Stimulated activated CD8-positive, alpha-beta memory T cell treated with anti-CD3 and anti-CD28 coated beads, Interleukin-2, amount 100 ng/mL, for 48 hours (primary cell): ENCODE measurements around the gene WDFY4.

Experiments
- DNase-seq, 2 donors: peaks; one replicate each; pipeline ENCODE4 v3.0.0-alpha.2; 2020; ENCODE audit warnings: low read depth in 2 of 2

The WDFY4 gene

GRCh38 chr10:48878091-48878490, 193.4 kb downstream of the WDFY4 start:
- no peak for DNase-seq

DNA sequence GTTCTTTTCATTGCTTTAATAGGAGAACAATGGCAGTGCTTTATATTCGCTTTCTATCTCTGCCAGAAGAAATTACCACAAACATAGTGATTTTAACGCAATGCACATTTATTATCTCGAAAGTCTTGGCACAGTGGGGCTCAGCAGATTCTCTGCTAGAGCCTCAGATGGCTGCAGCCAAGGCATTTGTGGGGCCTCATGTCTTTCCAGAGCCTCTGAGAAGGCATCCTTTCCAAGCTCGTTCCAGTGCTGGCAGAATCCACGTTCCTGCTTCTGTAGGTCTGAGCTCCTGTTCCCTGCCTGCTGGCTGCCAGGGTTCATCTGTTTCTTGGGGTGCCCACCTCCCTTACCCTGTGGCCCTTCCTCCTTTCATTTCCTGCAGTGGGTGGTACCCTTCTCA, 194.8 kb downstream of the WDFY4 start:
- DNase-seq: no peak

GRCh38 chr10:48880016-48880705, 195.5 kb downstream of the WDFY4 start:
- no peak for DNase-seq

- no peak for DNase-seq
Measured at GRCh38 chr10:48881937-48882336, 197.3 kb downstream of the WDFY4 start.

- DNase-seq: no peak
Measured at GRCh38 chr10:48882881-48883280, 198.2 kb downstream of the WDFY4 start.

GRCh38 chr10:48883701-48884100, 199.0 kb downstream of the WDFY4 start:
- DNase-seq: no peak

GRCh38 chr10:48884179-48885045, 199.7 kb downstream of the WDFY4 start:
- no peak for DNase-seq

GRCh38 chr10:48885376-48885775, 200.7 kb downstream of the WDFY4 start:
- no peak for DNase-seq

GRCh38 chr10:48887982-48888381, 203.3 kb downstream of the WDFY4 start:
- DNase-seq: no peak

DNA sequence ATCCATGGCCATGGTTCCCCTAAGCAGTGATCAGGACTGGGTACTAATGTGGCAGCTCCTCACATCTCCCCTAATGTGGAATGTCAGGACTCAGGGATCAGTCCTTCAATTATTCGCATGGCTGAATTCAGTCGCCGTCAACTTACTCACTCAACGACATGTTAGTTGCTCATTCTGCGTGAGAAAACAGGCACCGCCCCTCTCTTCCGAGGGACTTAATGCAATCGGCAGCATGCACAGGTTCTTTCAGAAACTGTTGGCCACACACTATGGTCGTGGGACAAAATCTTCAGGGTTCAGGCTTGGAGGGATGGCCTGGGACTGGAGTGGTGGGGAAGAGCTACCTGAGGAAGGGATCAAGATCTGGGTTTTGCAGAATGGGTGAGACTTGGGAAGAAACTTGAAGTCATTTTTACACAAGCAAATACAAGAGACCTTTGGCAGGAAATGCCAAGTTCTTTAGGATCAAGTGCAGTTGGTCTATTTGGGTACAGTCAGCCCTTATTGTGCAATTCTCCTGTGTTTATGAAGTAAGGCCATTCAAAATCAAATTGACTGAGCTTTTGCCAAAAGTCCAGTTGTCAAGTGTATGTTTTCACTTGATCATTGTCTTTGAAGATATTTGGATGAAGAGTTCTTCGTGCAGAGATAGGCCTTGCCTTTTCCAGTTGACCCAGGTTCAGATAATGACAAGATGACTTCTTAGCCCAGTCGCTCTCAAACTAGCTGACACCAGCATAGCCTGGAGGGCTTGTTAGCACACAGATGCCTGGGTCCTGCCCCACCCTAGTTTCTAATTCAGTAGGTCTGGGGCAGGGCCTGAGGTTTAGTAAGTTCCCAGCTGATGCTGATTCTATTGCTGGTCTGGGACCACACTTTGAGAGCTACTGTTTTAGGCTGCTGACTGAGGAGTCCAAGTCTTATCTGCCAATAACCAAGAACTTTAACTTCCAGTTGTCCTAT, 206.5 kb downstream of the WDFY4 start:
- no peak for DNase-seq

GRCh38 chr10:48894911-48895802, 210.5 kb downstream of the WDFY4 start:
- DNase-seq: no peak

DNA sequence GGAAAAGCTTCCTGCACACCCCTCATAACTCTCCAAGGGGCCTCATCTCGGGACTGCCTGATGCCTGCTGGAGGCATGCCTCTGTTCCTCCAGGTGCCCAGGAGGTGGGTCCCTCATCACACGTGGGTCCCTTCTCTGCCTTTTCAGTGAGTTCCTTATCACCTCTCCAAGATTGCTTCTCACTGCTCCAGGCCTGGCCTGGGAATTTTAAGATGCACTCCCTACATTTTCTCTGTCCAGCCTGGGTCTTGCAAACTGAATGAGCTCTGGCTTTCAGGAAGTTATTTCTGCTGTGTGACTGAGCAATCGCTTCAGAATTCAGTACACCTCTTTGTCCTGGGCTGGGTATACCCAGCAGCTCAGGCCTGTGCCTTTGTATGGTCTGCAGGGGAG, 211.1 kb downstream of the WDFY4 start:
- no peak for DNase-seq

GRCh38 chr10:48896756-48897440, 212.2 kb downstream of the WDFY4 start:
- no peak for DNase-seq

GRCh38 chr10:48897441-48897790, 212.7 kb downstream of the WDFY4 start:
- no peak for DNase-seq

- DNase-seq: no peak
Measured at GRCh38 chr10:48898426-48898825, 213.8 kb downstream of the WDFY4 start.

DNA sequence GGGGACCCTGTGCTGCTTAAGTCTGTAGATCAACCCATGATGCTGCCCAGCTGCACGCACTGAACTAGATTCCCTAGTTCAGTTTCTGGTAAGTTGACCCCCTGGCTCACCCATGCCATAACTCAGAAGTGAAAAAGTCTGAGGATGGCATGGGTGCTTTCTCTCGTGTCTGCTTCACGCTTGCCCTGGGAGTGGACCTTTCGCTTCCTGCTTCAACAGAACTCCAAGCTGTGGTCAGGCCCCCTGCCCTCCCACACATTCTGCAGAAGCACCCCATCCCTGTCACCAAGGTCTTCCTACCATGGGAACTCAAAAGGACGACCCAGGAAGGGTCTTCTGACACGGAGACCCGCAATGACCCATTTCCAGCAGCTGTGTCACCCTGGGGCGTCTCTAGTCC, 215.1 kb downstream of the WDFY4 start:
- DNase-seq: no peak

- DNase-seq: no peak
Measured at GRCh38 chr10:48900371-48900801, 215.7 kb downstream of the WDFY4 start.

DNA sequence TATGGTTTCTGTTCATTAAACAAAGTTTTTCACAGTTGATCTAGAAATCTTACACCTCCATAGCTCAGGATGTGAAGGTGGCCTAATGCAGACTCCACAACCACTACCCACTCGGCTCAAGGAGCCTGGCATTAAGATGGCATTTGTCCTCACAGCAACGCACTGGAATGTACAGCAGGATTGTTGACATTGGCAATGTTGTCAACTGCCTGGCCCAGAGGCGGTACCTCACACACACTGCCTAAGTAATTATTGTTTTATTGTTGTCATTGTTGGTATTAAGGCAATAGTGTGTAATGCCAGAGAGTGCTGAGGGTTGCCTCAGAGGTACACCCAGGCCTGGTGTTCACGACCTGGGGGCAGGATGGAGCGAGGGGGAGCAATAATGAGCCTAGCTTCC, 216.6 kb downstream of the WDFY4 start:
- DNase-seq: no peak

DNA sequence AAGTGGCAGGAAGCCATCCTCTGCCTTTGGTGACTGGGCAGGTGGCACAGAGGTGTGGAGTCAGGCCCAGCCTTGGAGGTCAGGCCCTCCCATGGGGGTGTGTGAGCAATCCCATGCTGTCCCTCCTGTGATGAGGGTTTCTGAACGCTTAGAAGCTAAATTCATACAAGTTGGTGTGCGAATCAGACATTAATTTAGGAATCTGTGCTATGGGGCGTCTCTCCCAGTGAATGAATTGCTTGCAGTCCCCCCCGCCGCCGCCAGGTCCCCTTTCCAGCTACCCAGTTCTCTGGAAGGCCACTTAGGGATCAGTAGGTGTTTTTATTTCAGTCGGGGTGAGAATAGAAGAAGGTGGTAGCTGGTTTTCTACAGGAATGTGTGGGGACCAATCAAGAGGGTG, 217.4 kb downstream of the WDFY4 start:
- no peak for DNase-seq

DNA sequence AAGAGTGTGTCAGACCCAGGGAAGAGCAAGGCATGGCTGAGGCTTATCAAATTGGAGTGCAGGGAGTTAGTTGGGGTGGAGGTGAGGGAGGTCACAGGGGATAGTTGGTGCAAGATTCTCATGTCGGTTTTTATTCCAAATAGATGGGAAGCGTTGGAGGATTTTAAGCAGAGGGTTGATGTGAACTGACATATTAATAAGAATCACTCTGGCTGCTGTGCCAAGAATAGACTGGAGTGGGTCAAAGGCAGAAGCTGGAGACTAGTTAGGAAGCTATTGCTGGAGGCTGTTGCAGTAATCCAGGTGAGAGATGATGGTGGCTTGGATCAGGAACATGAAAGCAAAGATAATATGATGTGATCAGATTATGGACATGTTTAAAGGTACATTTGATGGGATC, 218.5 kb downstream of the WDFY4 start:
- DNase-seq: no peak

GRCh38 chr10:48904861-48905260, 220.2 kb downstream of the WDFY4 start:
- no peak for DNase-seq
